GM12878 (cell line): Measurements from ENCODE around the gene CIB4. TPM values are rescaled to one million over a fixed set of nuclear protein-coding genes. Genes with fewer than 3 reads are reported as not detected.

Experiments used
- ATAC-seq: fragments of 200-7000 bp; cut with Tn5 transposase; 3 replicates; pipeline ENCODE4 v1.9.1; 2020; ENCODE audit warnings: mild to moderate bottlenecking, moderate library complexity
- BruUV-seq: library from RNA; stranded (reverse); fragments of 400-500 nt; replicated peaks from 2 replicates; lab custom pipeline; 2021; lab: Mats Ljungman, UMichigan
- CTCF ChIA-PET: fragments of 300-600 bp; sonication (Branson Sonifier 250); formaldehyde crosslinking; extraction: SDS; loops from one replicate; lab custom pipeline; 2021; ENCODE audit warnings: inconsistent platforms; lab: Yijun Ruan, JAX
- POLR2A ChIA-PET: fragments of 350-600 bp; formaldehyde crosslinking; extraction: SDS; loops from one replicate; lab custom pipeline; 2021; ENCODE audit warnings: inconsistent platforms; lab: Charles Lee
- RAD21 ChIA-PET: fragments of 300-600 bp; sonication (Branson Sonifier 250); formaldehyde crosslinking; loops from one replicate; lab custom pipeline; 2023; ENCODE audit warnings: antibody characterized with exemption; ENCODE audit not compliant: unreplicated experiment; lab: Charles Lee
- SMC1A ChIA-PET: fragments of 300-600 bp; sonication (Branson Sonifier 250); formaldehyde crosslinking; loops from one replicate; lab custom pipeline; 2023; ENCODE audit not compliant: unreplicated experiment, uncharacterized antibody; lab: Charles Lee
- DNase-seq: peaks from one replicate; pipeline ENCODE4 v3.0.0-alpha.2; 2011; ENCODE audit warnings: low read depth, low spot score
- FAIRE-seq: peaks from 3 replicates; lab custom pipeline; 2011; peaks lifted over from hg19 to GRCh38; lab: Jason Lieb, UNC
- H2AFZ ChIP-seq: 2 replicates; pipeline ENCODE4 v1.6.0; 2011; ENCODE audit warnings: low read depth, low read length, control low read depth; ENCODE audit not compliant: control insufficient read depth
- H3K27ac ChIP-seq: 2 replicates; pipeline ENCODE4 v1.5.1; 2011; ENCODE audit warnings: control low read depth; ENCODE audit not compliant: control insufficient read depth, insufficient read depth
- H3K27me3 ChIP-seq, 2 experiments: replicated peaks in 1 of 2; 2 replicates each; pipeline versions ENCODE4 v1.6.0 to v1.6.1; 2011; ENCODE audit warnings: low read length in 1 of 2; ENCODE audit not compliant: control insufficient read depth in 2 of 2, insufficient read depth in 2 of 2
- H3K36me3 ChIP-seq, 2 experiments: 2 replicates each; pipeline ENCODE4 v1.5.1; 2011; ENCODE audit warnings: low read length in 1 of 2; ENCODE audit not compliant: control insufficient read depth in 2 of 2, insufficient read depth in 2 of 2
- H3K4me1 ChIP-seq: 2 replicates; pipeline ENCODE4 v1.6.1; 2011; ENCODE audit warnings: mild to moderate bottlenecking, low read length, moderate library complexity, mixed read lengths; ENCODE audit not compliant: control insufficient read depth, insufficient read depth
- H3K4me2 ChIP-seq: 2 replicates; pipeline ENCODE4 v1.6.0; 2011; ENCODE audit warnings: control low read depth; ENCODE audit not compliant: control insufficient read depth, insufficient read depth
- H3K4me3 ChIP-seq: fragments of 200-600 bp; sonication (generic); 2 replicates; pipeline ENCODE4 v1.5.1; 2016
- H3K79me2 ChIP-seq: 2 replicates; pipeline ENCODE4 v1.6.0; 2011; ENCODE audit warnings: low read length; ENCODE audit not compliant: control insufficient read depth, insufficient read depth
- H3K9ac ChIP-seq: 2 replicates; pipeline ENCODE4 v1.8.0; 2011; ENCODE audit warnings: low read length, control low read depth, mixed read lengths; ENCODE audit not compliant: control insufficient read depth, insufficient read depth
- H3K9me3 ChIP-seq: replicated peaks from 3 replicates; pipeline ENCODE4 v1.5.1; 2011; ENCODE audit warnings: mild to moderate bottlenecking, low read length; ENCODE audit not compliant: control insufficient read depth, insufficient read depth
- H4K20me1 ChIP-seq: 2 replicates; pipeline ENCODE4 v1.6.0; 2011; ENCODE audit not compliant: control insufficient read depth, insufficient read depth
- MLLT1 ChIP-seq: fragments of 450-650 bp; IDR thresholded peaks from 2 replicates; pipeline ENCODE4 v1.6.1; 2016; ENCODE audit warnings: mild to moderate bottlenecking
- MXI1 ChIP-seq: fragments of 150-350 bp; IDR thresholded peaks from 2 replicates; pipeline ENCODE4 v1.6.1; 2011; ENCODE audit warnings: low read depth, mild to moderate bottlenecking, inconsistent platforms, low read length, improper control_type of control experiment
- PAX5 ChIP-seq: IDR thresholded peaks from 2 replicates; pipeline ENCODE4 v1.6.1; 2011; ENCODE audit warnings: low read depth, low read length, borderline replicate concordance
- REST ChIP-seq: IDR thresholded peaks from 2 replicates; pipeline ENCODE4 v1.6.1; 2012; ENCODE audit warnings: mild to moderate bottlenecking, low read depth, low read length
- ZNF384 ChIP-seq: IDR thresholded peaks from 2 replicates; pipeline ENCODE4 v1.6.1; 2012; ENCODE audit warnings: low read depth, mild to moderate bottlenecking, low read length, improper control_type of control experiment, borderline replicate concordance
- WGBS: methylation state at CpG from one replicate; pipeline ENCODE4 v1.1.6; 2016; ENCODE audit warnings: low lambda C conversion rate; ENCODE audit not compliant: insufficient replicate concordance, insufficient coverage; ENCODE audit errors: missing lambda C conversion rate; 5-methylcytosine and 5-hydroxymethylcytosine counted together
- in situ Hi-C: fragments of 300-500 bp; cut with MboI; formaldehyde crosslinking; loops from 9 replicates; pipeline ENCODE4 v1.14.3; 2018; ENCODE audit warnings: mixed read lengths
- intact Hi-C: fragments of 100-400 bp; cut with micrococcal nuclease; formaldehyde crosslinking; loops from one replicate; pipeline ENCODE4 v1.14.2; 2022; ENCODE audit not compliant: unreplicated experiment
- polyA plus RNA-seq, 11 experiments: library from polyadenylated mRNA; depleted of rRNA in 4 of 11; unstranded in 6 of 11; stranded (reverse) in 5 of 11; fragments of >200 nt; fragmentation: Nextera tagmentation in 4 of 11; fragmentation: Illumina TruSeq in 1 of 11; extraction: Ambion mirVana in 4 of 11; extraction: Trizol in 1 of 11; gene quantifications; 1 replicate in 1 of 11; 2 replicates in 10 of 11; pipeline versions ENCODE4 v1.2.1 to v1.2.3, GENCODE V29; 2011 to 2016; ENCODE audit warnings: inconsistent platforms in 2 of 11, missing spikeins in 2 of 11, low read depth in 1 of 11
- total RNA-seq, 4 experiments: library from RNA; depleted of rRNA in 3 of 4; stranded (reverse); fragments of >200 nt in 3 of 4; fragmentation: Illumina TruSeq in 1 of 4; extraction: Trizol in 1 of 4; gene quantifications; 2 replicates each; pipeline versions ENCODE4 v1.2.1 to v1.2.3, GENCODE V29; 2013 to 2021

The CIB4 gene
- total and polyA plus RNA-seq, 10 of the 15 experiments (the other 5 are each of a cell fraction or from before 2014, with no cell fraction given), result not detected

GRCh38 chr2:26608557-26608956, 32.6 kb downstream of the CIB4 start:
- Histone ChIP-seq H3K4me2 (no peak overlapping the region), H4K20me1 (no peaks in the 10 kb centered on the region), H3K27me3 (no peaks in the 10 kb centered on the region; a peak in 2 of 4 replicates), H3K4me1 (no peaks in the 10 kb centered on the region), H3K36me3 (no peaks in the 10 kb centered on the region), H3K4me3 (no peak overlapping the region), H2AFZ (no peak overlapping the region), H3K9ac (no peak overlapping the region), H3K79me2 (no peaks in the 10 kb centered on the region), H3K27ac (no peak overlapping the region), H3K9me3 (no peaks in the 10 kb centered on the region)
- FAIRE-seq, result no peak
- no TSS peak for BruUV-seq
- intact Hi-C loops (no loop called here), in situ Hi-C loops (no loop called here)
- ChIA-PET POLR2A (no interaction called here), RAD21 (no interaction called here), CTCF (interaction anchor here (8.3 kb wide), 1 partner anchor 137 kb away, joined by 156 read pairs; no protein-coding TSS in a partner anchor), SMC1A (interaction anchor here (6.2 kb wide), 1 partner anchor 137 kb away, joined by 53 read pairs; no protein-coding TSS in a partner anchor)
- TF ChIP-seq MXI1, result no peak
- no peak for TF ChIP-seq PAX5
- no peak for TF ChIP-seq MLLT1
- no peak for DNase-seq
- no peak for ATAC-seq
- WGBS, result 26% methylated on average over 3 of the region's 8 CpGs

GRCh38 chr2:26607698-26608097, 33.5 kb downstream of the CIB4 start:
- Histone ChIP-seq H3K36me3 (no peaks in the 10 kb centered on the region), H3K9ac (no peak overlapping the region), H2AFZ (no peak overlapping the region), H3K27ac (no peak overlapping the region), H4K20me1 (no peaks in the 10 kb centered on the region), H3K27me3 (no peaks in the 10 kb centered on the region; a peak in 2 of 4 replicates)
- SMC1A ChIA-PET, result interaction anchor here (1.4 to 6.2 kb wide), 2 partner anchors 40 to 137 kb away, joined by 4 to 53 read pairs; no protein-coding TSS in a partner anchor
- in situ Hi-C loops, result no loop called here
- no peak for DNase-seq
- no peak for FAIRE-seq
- CTCF ChIA-PET, result interaction anchor here (0.6 to 8.3 kb wide), 9 partner anchors 9 to 315 kb away, joined by 3 to 156 read pairs (median 5); no protein-coding TSS in a partner anchor
- RAD21 ChIA-PET, result interaction anchor here (0.7 to 1.3 kb wide), 4 partner anchors 11 to 139 kb away, joined by 3 read pairs; no protein-coding TSS in a partner anchor
- no TSS peak for BruUV-seq
- intact Hi-C loops, result no loop called here
- WGBS, result 65% methylated on average over 8 of the region's 8 CpGs
- TF ChIP-seq REST, result no peak
- no peak for TF ChIP-seq ZNF384
- TF ChIP-seq, all 136 proteins: peak for 0
- POLR2A ChIA-PET, result no interaction called here
- Histone ChIP-seq H3K4me1 (no peaks in the 10 kb centered on the region), H3K9me3 (no peaks in the 10 kb centered on the region), H3K4me3 (no peak overlapping the region), H3K79me2 (no peaks in the 10 kb centered on the region), H3K4me2 (no peak overlapping the region)
- ATAC-seq, result no peak
